H1 (cell line): Measurements from ENCODE around the gene GLTPD2. TPM values are rescaled to one million over a fixed set of nuclear protein-coding genes. Genes with fewer than 3 reads are reported as not detected.

ENCODE experiments used
- CTCF ChIA-PET: fragments of 300-600 bp; sonication (Branson Sonifier 250); formaldehyde crosslinking; loops from one replicate; lab custom pipeline; 2021; ENCODE audit not compliant: partially characterized antibody; lab: Charles Lee
- POLR2A ChIA-PET: fragments of 300-600 bp; sonication (Branson Sonifier 250); formaldehyde crosslinking; loops from one replicate; lab custom pipeline; 2021; ENCODE audit warnings: inconsistent platforms; ENCODE audit not compliant: partially characterized antibody; lab: Charles Lee
- DNase-seq, 2 experiments: peaks; one replicate each; pipeline versions ENCODE4 v3.0.0 to v3.0.0-alpha.2; 2010 to 2022; ENCODE audit warnings: low spot score in 2 of 2, low read depth in 1 of 2, mixed read lengths in 1 of 2
- FAIRE-seq: peaks from 2 replicates; lab custom pipeline; 2011; peaks lifted over from hg19 to GRCh38; lab: Jason Lieb, UNC
- H2AFZ ChIP-seq: 2 replicates; pipeline ENCODE4 v1.8.1; 2012; ENCODE audit warnings: low read length, inconsistent platforms
- H2AK5ac ChIP-seq: 2 replicates; pipeline ENCODE4 v1.6.1; 2013; ENCODE audit warnings: low read depth, low read length
- H2BK120ac ChIP-seq: replicated peaks from 2 replicates; pipeline ENCODE3; 2013; ENCODE audit warnings: low read depth, low read length, inconsistent platforms
- H2BK12ac ChIP-seq: 2 replicates; pipeline ENCODE4 v1.6.1; 2013; ENCODE audit warnings: low read depth, low read length
- H2BK15ac ChIP-seq: 2 replicates; pipeline ENCODE4 v1.6.1; 2013; ENCODE audit warnings: low read length
- H2BK20ac ChIP-seq: 2 replicates; pipeline ENCODE4 v1.6.1; 2013; ENCODE audit warnings: low read length
- H2BK5ac ChIP-seq: 2 replicates; pipeline ENCODE4 v1.6.1; 2013; ENCODE audit warnings: low read depth, low read length
- H3K14ac ChIP-seq: 2 replicates; pipeline ENCODE4 v1.6.1; 2013; ENCODE audit warnings: inconsistent platforms; ENCODE audit not compliant: insufficient read length
- H3K18ac ChIP-seq: 2 replicates; pipeline ENCODE4 v1.6.1; 2013; ENCODE audit warnings: low read length; ENCODE audit errors: extremely low read depth
- H3K23ac ChIP-seq: 2 replicates; pipeline ENCODE4 v1.6.1; 2013; ENCODE audit warnings: inconsistent platforms; ENCODE audit not compliant: insufficient read length
- H3K23me2 ChIP-seq: 2 replicates; pipeline ENCODE4 v1.6.1; 2013; ENCODE audit warnings: low read depth, low read length
- H3K27ac ChIP-seq: 2 replicates; pipeline ENCODE4 v1.6.1; 2011; ENCODE audit warnings: low read depth, low read length, inconsistent platforms
- H3K27me3 ChIP-seq, 4 experiments: replicated peaks in 1 of 4; 1 replicate in 1 of 4; 2 replicates in 3 of 4; pipeline versions ENCODE4 v1.6.1 to v1.8.1; 2011 to 2013; ENCODE audit warnings: low read length in 3 of 4, mild to moderate bottlenecking in 3 of 4, inconsistent platforms in 2 of 4, mixed read lengths in 2 of 4, moderate library complexity in 1 of 4; ENCODE audit not compliant: control insufficient read depth in 3 of 4, insufficient read depth in 3 of 4; ENCODE audit errors: extremely low read depth in 1 of 4
- H3K36me3 ChIP-seq, 4 experiments: 2 replicates each; pipeline versions ENCODE4 v1.6.1 to v1.8.1; 2011 to 2013; ENCODE audit warnings: mild to moderate bottlenecking in 4 of 4, low read length in 3 of 4, moderate library complexity in 2 of 4, control low read depth in 1 of 4, inconsistent platforms in 1 of 4; ENCODE audit not compliant: insufficient read depth in 4 of 4, control insufficient read depth in 2 of 4
- H3K4ac ChIP-seq: replicated peaks from 2 replicates; pipeline ENCODE3; 2013; ENCODE audit warnings: low read length, low read depth, mixed read lengths, inconsistent platforms; ENCODE audit not compliant: insufficient read length
- H3K4me1 ChIP-seq, 4 experiments: replicated peaks in 1 of 4; 1 replicate in 1 of 4; 2 replicates in 3 of 4; pipeline versions ENCODE4 v1.6.1 to v1.8.1; 2011 to 2013; ENCODE audit warnings: low read length in 3 of 4, inconsistent platforms in 2 of 4, mixed read lengths in 1 of 4; ENCODE audit not compliant: insufficient read depth in 4 of 4, control insufficient read depth in 3 of 4
- H3K4me2 ChIP-seq, 2 experiments: 2 replicates each; pipeline versions ENCODE4 v1.6.1 to v1.8.1; 2011 to 2013; ENCODE audit warnings: low read depth in 2 of 2, low read length in 2 of 2, control low read depth in 1 of 2, inconsistent platforms in 1 of 2, mild to moderate bottlenecking in 1 of 2; ENCODE audit not compliant: insufficient read depth in 1 of 2
- H3K4me3 ChIP-seq, 4 experiments: fragments of 200-600, 300-600 bp in 1 of 4; sonication (generic), shearing (Covaris generic), sonication (Bioruptor Twin) in 1 of 4; 2 replicates each; pipeline versions ENCODE4 v1.5.1 to v1.8.1; 2011 to 2016; ENCODE audit warnings: low read length in 4 of 4, low read depth in 3 of 4, control low read depth in 2 of 4, inconsistent platforms in 2 of 4, mild to moderate bottlenecking in 2 of 4, mixed read lengths in 1 of 4, moderate library complexity in 1 of 4; ENCODE audit not compliant: insufficient read depth in 2 of 4; ENCODE audit errors: extremely low read depth in 1 of 4
- H3K56ac ChIP-seq: replicated peaks from 2 replicates; pipeline ENCODE3; 2013; ENCODE audit warnings: low read depth, mild to moderate bottlenecking, mixed read lengths, low read length, inconsistent platforms; ENCODE audit not compliant: insufficient read length
- H3K79me1 ChIP-seq: 2 replicates; pipeline ENCODE4 v1.6.1; 2013; ENCODE audit warnings: low read depth, low read length, control low read depth
- H3K79me2 ChIP-seq, 2 experiments: 2 replicates each; pipeline versions ENCODE4 v1.6.1 to v1.8.1; 2012 to 2013; ENCODE audit warnings: low read length in 2 of 2, mild to moderate bottlenecking in 2 of 2, inconsistent platforms in 1 of 2; ENCODE audit not compliant: insufficient read depth in 2 of 2, control insufficient read depth in 1 of 2
- H3K9ac ChIP-seq, 4 experiments: replicated peaks in 1 of 4; 1 replicate in 1 of 4; 2 replicates in 3 of 4; pipeline versions ENCODE4 v1.6.1 to v1.8.1; 2011 to 2013; ENCODE audit warnings: low read depth in 3 of 4, low read length in 3 of 4, control low read depth in 2 of 4, mild to moderate bottlenecking in 2 of 4, moderate library complexity in 2 of 4, inconsistent platforms in 1 of 4; ENCODE audit errors: extremely low read depth in 1 of 4
- H3K9me3 ChIP-seq, 2 experiments: 2 replicates each; pipeline versions ENCODE4 v1.6.1 to v1.8.1; 2012 to 2013; ENCODE audit warnings: mild to moderate bottlenecking in 2 of 2, moderate library complexity in 2 of 2, control low read depth in 1 of 2, inconsistent platforms in 1 of 2, low read depth in 1 of 2, low read length in 1 of 2, mixed read lengths in 1 of 2; ENCODE audit not compliant: insufficient read depth in 2 of 2
- H4K20me1 ChIP-seq, 2 experiments: replicated peaks in 1 of 2; 2 replicates each; pipeline versions ENCODE3 to v1.8.1; 2011 to 2013; ENCODE audit warnings: inconsistent platforms in 2 of 2, low read length in 2 of 2, mild to moderate bottlenecking in 1 of 2; ENCODE audit not compliant: insufficient read depth in 2 of 2, control insufficient read depth in 1 of 2
- H4K5ac ChIP-seq: 2 replicates; pipeline ENCODE4 v1.6.1; 2013; ENCODE audit warnings: low read length, low read depth, mixed read lengths, inconsistent platforms; ENCODE audit not compliant: insufficient read length
- H4K8ac ChIP-seq: 2 replicates; pipeline ENCODE4 v1.8.0; 2013; ENCODE audit warnings: mild to moderate bottlenecking, moderate library complexity, low read length, inconsistent platforms; ENCODE audit not compliant: insufficient read depth; ENCODE audit errors: extremely low read depth
- H4K91ac ChIP-seq: replicated peaks from 2 replicates; pipeline ENCODE3; 2013; ENCODE audit warnings: low read length, mixed read lengths, inconsistent platforms; ENCODE audit not compliant: insufficient read length
- NRF1 ChIP-seq: IDR thresholded peaks from 2 replicates; pipeline ENCODE4 v1.6.1; 2011; ENCODE audit warnings: mild to moderate bottlenecking, low read depth, low read length, improper control_type of control experiment
- RNF2 ChIP-seq: fragments of 200-900, 300-1000 bp; sonication (generic); IDR thresholded peaks from 2 replicates; pipeline ENCODE4 v1.7.1; 2016; ENCODE audit warnings: borderline replicate concordance, low read depth, mild to moderate bottlenecking, antibody characterized with exemption, low read length; ENCODE audit not compliant: poor library complexity, severe bottlenecking; ENCODE audit errors: missing control alignments
- SIRT6 ChIP-seq: IDR thresholded peaks from one replicate; pipeline ENCODE4 v1.7.1; 2012; ENCODE audit warnings: low read length, inconsistent platforms
- SIX5 ChIP-seq: IDR thresholded peaks from 2 replicates; pipeline ENCODE4 v1.6.1; 2011; ENCODE audit warnings: mild to moderate bottlenecking, low read depth, low read length
- SP4 ChIP-seq: IDR thresholded peaks from 2 replicates; pipeline ENCODE4 v1.6.1; 2012; ENCODE audit warnings: low read length, inconsistent platforms
- WGBS, 2 experiments: shearing (Covaris generic) in 1 of 2; methylation state at CpG; one replicate each; pipeline versions ENCODE4 v1.1.6 to v1.1.7; 2013 to 2015; ENCODE audit warnings: low lambda C conversion rate in 2 of 2, mixed read lengths in 2 of 2, inconsistent platforms in 1 of 2, low coverage in 1 of 2, missing lambda C conversion rate in 1 of 2; ENCODE audit not compliant: insufficient replicate concordance in 2 of 2, insufficient coverage in 1 of 2, insufficient read length in 1 of 2; ENCODE audit errors: extremely low coverage in 1 of 2, missing lambda C conversion rate in 1 of 2; 5-methylcytosine and 5-hydroxymethylcytosine counted together
- polyA plus RNA-seq, 7 experiments: library from polyadenylated mRNA; depleted of rRNA in 3 of 7; stranded (reverse) in 5 of 7; unstranded in 2 of 7; fragments of >200 nt in 5 of 7; fragments of 200-250 nt in 2 of 7; gene quantifications; 1 replicate in 5 of 7; 2 replicates in 1 of 7; 4 replicates in 1 of 7; pipeline versions ENCODE4 v1.2.1 to v1.2.3, GENCODE V29; 2011 to 2013; ENCODE audit warnings: missing spikeins in 2 of 7, mixed read lengths in 2 of 7
- total RNA-seq: library from RNA; stranded (reverse); fragmentation: NEBNext Ultra II Directional; extraction: Animal tissue kit (Norgen Biotek cat#: 25700); gene quantifications from 2 replicates; pipeline ENCODE4 v1.2.1, GENCODE V29; 2021

GLTPD2 gene
- total and polyA plus RNA-seq, 2 of the 8 experiments (the other 6 are each of a cell fraction or from before 2014, with no cell fraction given): not detected

GRCh38 chr17:4837471-4838308, 48.9 kb downstream of the GLTPD2 start:
- Histone ChIP-seq H3K79me1 (peaks cover 6% of the 10 kb centered on the region), H3K18ac (no peak overlapping the region), H2BK12ac (no peak overlapping the region), H3K4me3 (no peak overlapping the region), H2BK5ac (no peak overlapping the region), H3K23me2 (peaks cover 6% of the 10 kb centered on the region), H2AFZ (no peak overlapping the region), H3K4me1 (peaks cover 0 to 11% (median 7%) of the 10 kb centered on the region in 4 experiments; a peak in 6 of 7 replicates), H3K9ac (no peak overlapping the region), H3K27me3 (no peaks in the 10 kb centered on the region), H3K14ac (no peak overlapping the region), H3K4me2 (no peak overlapping the region), H3K56ac (no peak overlapping the region), H2BK120ac (no peak overlapping the region), H4K8ac (no peak overlapping the region), H4K91ac (no peak overlapping the region), H3K36me3 (peaks cover 0 to 7% (median under 1%) of the 10 kb centered on the region in 4 experiments; a peak in 1 of 8 replicates), H4K20me1 (peaks cover 0 to 5% of the 10 kb centered on the region in 2 experiments), H3K9me3 (no peaks in the 10 kb centered on the region), H3K23ac (no peak overlapping the region), H3K79me2 (peaks cover 0 to 80% of the 10 kb centered on the region in 2 experiments; a peak in 3 of 4 replicates), H3K27ac (no peak overlapping the region), H4K5ac (no peak overlapping the region), H2AK5ac (no peak overlapping the region), H3K4ac (no peak overlapping the region), H2BK20ac (no peak overlapping the region), H2BK15ac (no peak overlapping the region)
- 88% methylated on average over 13 of the region's 13 CpGs; no CpG with 5 or more reads in 1 of the 2 experiments for WGBS, 2 experiments
- DNase-seq (no peak), FAIRE-seq (no peak)
- POLR2A ChIA-PET: interaction anchor here (0.9 to 1.8 kb wide), 7 partner anchors 9 to 63 kb away, joined by 3 to 5 read pairs (median 3); no protein-coding TSS in a partner anchor
- TF ChIP-seq SIRT6 (no peak), SP4 (no peak), RNF2 (no peak), NRF1 (no peak), SIX5 (no peak)
- CTCF ChIA-PET: interaction anchor here (0.7 to 2.6 kb wide), 14 partner anchors 10 to 271 kb away, joined by 3 to 10 read pairs (median 4); partner anchors contain the start of gene PLD2
